Activated T-cell treated with anti-CD3 and anti-CD28 coated beads for 48 hours (primary cell): ENCODE results near the gene LIME1.

Experiments
- DNase-seq: peaks from one replicate; pipeline ENCODE4 v3.0.0-alpha.2; 2020; ENCODE audit warnings: low read depth

LIME1 gene

GRCh38 chr20:63737945-63738686 is 1.7 kb downstream of the LIME1 start:
- no peak for DNase-seq

GRCh38 chr20:63738687-63739129 is 2.2 kb downstream of the LIME1 start:
- DNase-seq = peak; percentile 33

- peak; percentile 71 for DNase-seq
Observed at GRCh38 chr20:63739130-63740069, 2.9 kb downstream of the LIME1 start, which contains the start of gene SLC2A4RG. SLC2A4RG (plus strand) TSS chr20:63739776; CDS start chr20:63739913, 137 bp downstream.

GRCh38 chr20:63740070-63740626 is 3.7 kb downstream of the LIME1 start:
- DNase-seq = peak; percentile 31

GRCh38 chr20:63740627-63741353 is 4.3 kb downstream of the LIME1 start:
- DNase-seq = no peak

GRCh38 chr20:63741354-63741675 is 4.9 kb downstream of the LIME1 start:
- DNase-seq = no peak

GRCh38 chr20:63741676-63742380 is 5.4 kb downstream of the LIME1 start:
- DNase-seq = no peak

- DNase-seq = no peak
Observed at GRCh38 chr20:63742381-63743024, 6.0 kb downstream of the LIME1 start.

- no peak for DNase-seq
Observed at GRCh38 chr20:63743210-63743970, 6.9 kb downstream of the LIME1 start.

GRCh38 chr20:63744158-63744557 is 7.7 kb downstream of the LIME1 start:
- no peak for DNase-seq

GRCh38 chr20:63744574-63745423 is 8.3 kb downstream of the LIME1 start:
- DNase-seq = no peak

GRCh38 chr20:63745424-63745805 is 9.0 kb downstream of the LIME1 start:
- no peak for DNase-seq

GRCh38 chr20:63745961-63746731 is 9.7 kb downstream of the LIME1 start:
- DNase-seq = no peak

- no peak for DNase-seq
Observed at GRCh38 chr20:63746751-63747315, 10.4 kb downstream of the LIME1 start.

- no peak for DNase-seq
Observed at GRCh38 chr20:63747622-63748069, 11.2 kb downstream of the LIME1 start.

GRCh38 chr20:63748070-63748933 is 11.8 kb downstream of the LIME1 start:
- DNase-seq = no peak

- no peak for DNase-seq
Observed at GRCh38 chr20:63748934-63749270, 12.4 kb downstream of the LIME1 start.
